Sigmoid colon (tissue), 7 donors: Measurements from ENCODE around the gene MYBPC1. TPM values are rescaled to one million over a fixed set of nuclear protein-coding genes. Genes with fewer than 3 reads are reported as not detected.

ENCODE experiments used
- DNase-seq: peaks from one replicate; pipeline ENCODE4 v3.0.0-alpha.2; 2019
- H3K27ac ChIP-seq, 4 donors: fragments of 200-600 bp; sonication (generic); one replicate each; pipeline ENCODE4 v1.5.1; 2016 to 2019; ENCODE audit warnings: mild to moderate bottlenecking in 1 of 4
- H3K27me3 ChIP-seq, 3 donors: fragments of 200-600 bp; sonication (generic); one replicate each; pipeline ENCODE4 v1.5.1; 2019; ENCODE audit warnings: mild to moderate bottlenecking in 1 of 3
- H3K36me3 ChIP-seq, 4 donors: fragments of 200-600 bp; sonication (generic); one replicate each; pipeline ENCODE4 v1.5.1; 2016 to 2019
- H3K4me1 ChIP-seq, 4 donors: fragments of 200-600 bp; sonication (generic); one replicate each; pipeline ENCODE4 v1.5.1; 2017 to 2019
- H3K4me3 ChIP-seq, 4 donors: fragments of 200-600 bp; sonication (generic); one replicate each; pipeline ENCODE4 v1.5.1; 2017 to 2019; ENCODE audit warnings: mild to moderate bottlenecking in 2 of 4, moderate library complexity in 1 of 4
- H3K9me3 ChIP-seq, 4 donors: fragments of 200-600 bp in 3 of 4; sonication (generic) in 3 of 4; one replicate each; pipeline versions ENCODE4 v1.5.1 to v1.6.1; 2013 to 2019
- CTCF ChIP-seq, 4 experiments: fragments of 450-650 bp in 3 of 4; fragments of 200-600 bp in 1 of 4; IDR thresholded peaks; one replicate each; pipeline ENCODE4 v1.5.1; 2016 to 2019; ENCODE audit warnings: antibody characterized with exemption in 4 of 4, mild to moderate bottlenecking in 3 of 4, moderate library complexity in 2 of 4
- EP300 ChIP-seq, 4 donors: sonication (generic); formaldehyde crosslinking; IDR thresholded peaks; one replicate each; pipeline ENCODE4 v1.6.1; 2017; ENCODE audit warnings: antibody characterized with exemption in 4 of 4
- POLR2A ChIP-seq, 2 donors: fragments of 450-650 bp; IDR thresholded peaks; one replicate each; pipeline ENCODE4 v1.6.1; 2016; ENCODE audit warnings: antibody characterized with exemption in 2 of 2, mild to moderate bottlenecking in 2 of 2, moderate library complexity in 2 of 2
- POLR2AphosphoS5 ChIP-seq, 4 donors: sonication (generic); formaldehyde crosslinking; IDR thresholded peaks; one replicate each; pipeline ENCODE4 v1.6.1; 2017; ENCODE audit warnings: antibody characterized with exemption in 4 of 4
- WGBS, 2 donors: extraction: QIAGEN DNeasy Blood & Tissue Kit; methylation state at CpG; one replicate each; pipeline ENCODE4 v1.1.7; 2013; 5-methylcytosine and 5-hydroxymethylcytosine counted together
- intact Hi-C: fragments of 100-400 bp; cut with DNase I; formaldehyde crosslinking; loops from one replicate; pipeline ENCODE4 v1.15.1; 2023
- polyA plus RNA-seq, 3 donors: library from polyadenylated mRNA; stranded (reverse); fragments of 200-250 nt; gene quantifications; one replicate each; pipeline ENCODE4 v1.2.3, GENCODE V29; 2013
- total RNA-seq, 4 donors: library from RNA; depleted of rRNA; stranded (reverse); fragments of >200 nt; gene quantifications; one replicate each; pipeline ENCODE4 v1.1.0, GENCODE V29; 2016
- donor health status: healthy with polysubstance abuse.
- donor health status: Bipolar disorder and iron deficiency.
- donor health status: healthy.

MYBPC1 gene
- total and polyA plus RNA-seq, 7 donors = 0.16 to 18.6 (median 2.1) TPM

- Histone ChIP-seq H3K9me3 (no peaks in the 10 kb centered on the region), H3K27me3 (no peaks in the 10 kb centered on the region), H3K27ac (no peak overlapping the region), H3K4me1 (no peaks in the 10 kb centered on the region), H3K4me3 (no peak overlapping the region), H3K36me3 (no peaks in the 10 kb centered on the region)
- no peak for TF ChIP-seq POLR2A (IDR thresholded peaks at IDR 0.05)
- TF ChIP-seq CTCF (IDR thresholded peaks at IDR 0.05) = no peak
- TF ChIP-seq EP300 (IDR thresholded peaks at IDR 0.05) = no peak
- no peak for TF ChIP-seq POLR2AphosphoS5 (IDR thresholded peaks at IDR 0.05)
- no peak for DNase-seq
- 93 to 96% methylated on average over 1 of the region's 1 CpG for WGBS, 2 donors
- intact Hi-C loops = no loop called here
Measured at GRCh38 chr12:101573743-101574142, 21.0 kb upstream of the MYBPC1 start.

GRCh38 chr12:101578417-101578816 is 16.4 kb upstream of the MYBPC1 start:
- 82 to 83% methylated on average over 2 of the region's 2 CpGs for WGBS, 2 donors
- intact Hi-C loops = no loop called here

GRCh38 chr12:101581190-101581589 is 13.6 kb upstream of the MYBPC1 start:
- no peaks in the 10 kb centered on the region for H3K27me3 ChIP-seq
- no peak for DNase-seq
- H3K27ac ChIP-seq = no peak overlapping the region
- no peak overlapping the region for H3K4me3 ChIP-seq
- intact Hi-C loops = no loop called here
- H3K36me3 ChIP-seq = no peaks in the 10 kb centered on the region
- no peak for TF ChIP-seq EP300 (IDR thresholded peaks at IDR 0.05)
- H3K9me3 ChIP-seq = no peaks in the 10 kb centered on the region
- no peaks in the 10 kb centered on the region for H3K4me1 ChIP-seq
- 41 to 73% methylated on average over 1 of the region's 1 CpG for WGBS, 2 donors

More at GRCh38 chr12:101578417-101578816, 16.4 kb upstream of the MYBPC1 start:
- no peaks in the 10 kb centered on the region for H3K27me3 ChIP-seq
- no peaks in the 10 kb centered on the region for H3K36me3 ChIP-seq
- no peak overlapping the region for H3K27ac ChIP-seq
- no peak for DNase-seq
- no peaks in the 10 kb centered on the region for H3K4me1 ChIP-seq
- H3K4me3 ChIP-seq = no peak overlapping the region
- no peaks in the 10 kb centered on the region for H3K9me3 ChIP-seq
- TF ChIP-seq POLR2A (IDR thresholded peaks at IDR 0.05) (no peak), CTCF (IDR thresholded peaks at IDR 0.05) (no peak), POLR2AphosphoS5 (IDR thresholded peaks at IDR 0.05) (no peak), EP300 (IDR thresholded peaks at IDR 0.05) (no peak)

- no peaks in the 10 kb centered on the region for H3K36me3 ChIP-seq
- H3K4me1 ChIP-seq = no peaks in the 10 kb centered on the region
- no peak for TF ChIP-seq CTCF (IDR thresholded peaks at IDR 0.05)
- no peak for TF ChIP-seq EP300 (IDR thresholded peaks at IDR 0.05)
- TF ChIP-seq POLR2A (IDR thresholded peaks at IDR 0.05) = no peak
- TF ChIP-seq POLR2AphosphoS5 (IDR thresholded peaks at IDR 0.05) = no peak
- intact Hi-C loops = no loop called here
- no peak overlapping the region for H3K4me3 ChIP-seq
- H3K9me3 ChIP-seq = no peaks in the 10 kb centered on the region
- no peak overlapping the region for H3K27ac ChIP-seq
- WGBS, 2 donors = 62 to 66% methylated on average over 1 of the region's 1 CpG
- DNase-seq = no peak
- no peaks in the 10 kb centered on the region for H3K27me3 ChIP-seq
Measured at GRCh38 chr12:101582937-101583336, 11.8 kb upstream of the MYBPC1 start.

GRCh38 chr12:101590383-101590782 is 4.4 kb upstream of the MYBPC1 start:
- TF ChIP-seq POLR2AphosphoS5 (IDR thresholded peaks at IDR 0.05) = no peak
- TF ChIP-seq CTCF (IDR thresholded peaks at IDR 0.05) = no peak
- TF ChIP-seq POLR2A (IDR thresholded peaks at IDR 0.05) = no peak
- no peak for TF ChIP-seq EP300 (IDR thresholded peaks at IDR 0.05)
- DNase-seq = no peak
- Histone ChIP-seq H3K27me3 (no peaks in the 10 kb centered on the region), H3K36me3 (no peaks in the 10 kb centered on the region), H3K4me1 (no peaks in the 10 kb centered on the region), H3K4me3 (no peak overlapping the region), H3K9me3 (no peaks in the 10 kb centered on the region), H3K27ac (no peak overlapping the region)
- intact Hi-C loops = no loop called here
- WGBS, 2 donors = 31 to 74% methylated on average over 3 of the region's 3 CpGs
